ENCODE measurements around the gene SPEG. TPM values are rescaled to one million over a fixed set of nuclear protein-coding genes. Genes with fewer than 3 reads are reported as not detected.

The SPEG gene
- total RNA-seq = 10 to 100 TPM; 12.4 to 28.9 (median 17.7) TPM

DNA sequence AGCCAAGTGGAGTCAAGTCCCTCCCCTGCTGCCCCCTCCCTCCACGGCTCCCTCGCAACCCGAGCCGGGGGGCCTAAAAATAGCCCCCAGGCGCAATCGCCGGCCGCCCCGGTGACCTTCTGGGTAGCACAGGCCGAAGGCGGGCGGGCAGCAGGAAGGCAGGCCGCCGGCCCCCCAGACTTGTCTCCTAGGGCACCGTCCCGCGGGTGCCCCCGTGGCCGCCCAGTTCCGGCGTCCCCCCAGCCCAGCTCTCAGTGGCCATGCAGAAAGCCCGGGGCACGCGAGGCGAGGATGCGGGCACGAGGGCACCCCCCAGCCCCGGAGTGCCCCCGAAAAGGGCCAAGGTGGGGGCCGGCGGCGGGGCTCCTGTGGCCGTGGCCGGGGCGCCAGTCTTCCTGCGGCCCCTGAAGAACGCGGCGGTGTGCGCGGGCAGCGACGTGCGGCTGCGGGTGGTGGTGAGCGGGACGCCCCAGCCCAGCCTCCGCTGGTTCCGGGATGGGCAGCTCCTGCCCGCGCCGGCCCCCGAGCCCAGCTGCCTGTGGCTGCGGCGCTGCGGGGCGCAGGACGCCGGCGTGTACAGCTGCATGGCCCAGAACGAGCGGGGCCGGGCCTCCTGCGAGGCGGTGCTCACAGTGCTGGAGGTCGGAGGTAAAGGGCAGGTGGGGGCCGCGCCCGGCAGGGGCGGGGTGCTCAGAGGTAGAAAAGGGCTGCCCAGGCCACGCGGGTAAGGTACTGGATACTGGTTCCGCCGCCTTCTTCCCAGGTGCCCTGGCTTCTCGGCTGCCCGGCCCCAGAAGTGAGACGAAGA lies at the start of gene SPEG:
Gene SPEG, plus strand, starts transcription at position 126 of the 808 bp plus-strand sequence. Its CDS starts 135 bp downstream, at position 261.
- DNase-seq (ENCODE audit: low spot score) (no peak), ATAC-seq (ENCODE audit: low FRiP score) (peak; percentile 47)
- TF ChIP-seq, protein P1, sequence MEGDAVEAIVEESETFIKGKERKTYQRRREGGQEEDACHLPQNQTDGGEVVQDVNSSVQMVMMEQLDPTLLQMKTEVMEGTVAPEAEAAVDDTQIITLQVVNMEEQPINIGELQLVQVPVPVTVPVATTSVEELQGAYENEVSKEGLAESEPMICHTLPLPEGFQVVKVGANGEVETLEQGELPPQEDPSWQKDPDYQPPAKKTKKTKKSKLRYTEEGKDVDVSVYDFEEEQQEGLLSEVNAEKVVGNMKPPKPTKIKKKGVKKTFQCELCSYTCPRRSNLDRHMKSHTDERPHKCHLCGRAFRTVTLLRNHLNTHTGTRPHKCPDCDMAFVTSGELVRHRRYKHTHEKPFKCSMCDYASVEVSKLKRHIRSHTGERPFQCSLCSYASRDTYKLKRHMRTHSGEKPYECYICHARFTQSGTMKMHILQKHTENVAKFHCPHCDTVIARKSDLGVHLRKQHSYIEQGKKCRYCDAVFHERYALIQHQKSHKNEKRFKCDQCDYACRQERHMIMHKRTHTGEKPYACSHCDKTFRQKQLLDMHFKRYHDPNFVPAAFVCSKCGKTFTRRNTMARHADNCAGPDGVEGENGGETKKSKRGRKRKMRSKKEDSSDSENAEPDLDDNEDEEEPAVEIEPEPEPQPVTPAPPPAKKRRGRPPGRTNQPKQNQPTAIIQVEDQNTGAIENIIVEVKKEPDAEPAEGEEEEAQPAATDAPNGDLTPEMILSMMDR (IDR thresholded peaks at IDR 0.05) = no peak

DNA sequence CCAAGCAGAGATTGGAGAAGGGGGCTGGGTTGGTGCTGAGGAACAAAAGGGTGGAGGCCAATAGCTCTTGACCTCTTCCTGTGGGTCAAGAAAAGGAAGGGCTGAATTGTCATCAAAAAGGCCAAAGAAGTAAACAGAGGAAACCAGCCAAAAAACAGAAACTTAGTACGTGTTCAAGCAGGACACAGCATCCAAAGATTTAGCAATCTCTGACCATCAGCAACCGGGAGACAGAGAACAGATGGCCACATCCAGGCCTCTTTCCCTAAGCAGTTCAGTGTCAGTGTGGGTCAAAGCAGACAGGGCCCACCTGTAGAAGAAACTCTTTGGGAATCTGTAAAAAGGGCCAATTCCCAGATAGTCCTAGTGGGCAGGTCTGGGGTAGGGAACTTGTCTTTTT lies 49.8 kb upstream of the SPEG start:
- TF ChIP-seq, protein P1 (IDR thresholded peaks at IDR 0.05) = no peak
- DNase-seq (ENCODE audit: low spot score) = no peak
- no peak for ATAC-seq (ENCODE audit: low FRiP score)

DNA sequence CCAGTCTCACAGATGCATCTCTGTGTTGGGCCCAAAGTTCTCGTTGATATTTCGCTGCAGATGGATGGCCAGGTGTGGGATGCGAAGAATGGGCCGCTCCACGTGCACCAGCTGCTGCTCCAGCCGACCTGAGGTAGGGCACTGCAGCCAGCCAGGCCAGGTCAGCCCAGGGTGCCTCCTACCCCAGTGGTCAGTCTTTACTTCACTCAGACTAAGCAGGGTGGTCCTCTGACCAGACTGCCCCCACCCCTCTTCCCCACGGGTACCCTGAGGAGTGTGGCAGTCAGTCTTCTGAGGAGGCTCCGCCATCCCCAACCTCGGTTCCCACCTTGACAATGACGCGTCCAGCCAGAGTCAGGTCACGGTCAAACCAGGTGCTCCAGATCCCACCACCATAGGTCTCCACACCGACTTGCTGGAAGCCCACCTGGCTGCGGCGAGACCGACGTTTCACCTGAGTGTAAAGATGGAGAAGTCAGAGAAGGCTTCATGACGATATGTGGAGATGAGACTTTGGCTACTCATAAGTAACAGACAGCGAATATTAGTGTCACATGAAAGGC lies 48.6 kb upstream of the SPEG start:
- TF ChIP-seq, protein P1 (IDR thresholded peaks at IDR 0.05) = no peak
- ATAC-seq (ENCODE audit: low FRiP score) = no peak

DNA sequence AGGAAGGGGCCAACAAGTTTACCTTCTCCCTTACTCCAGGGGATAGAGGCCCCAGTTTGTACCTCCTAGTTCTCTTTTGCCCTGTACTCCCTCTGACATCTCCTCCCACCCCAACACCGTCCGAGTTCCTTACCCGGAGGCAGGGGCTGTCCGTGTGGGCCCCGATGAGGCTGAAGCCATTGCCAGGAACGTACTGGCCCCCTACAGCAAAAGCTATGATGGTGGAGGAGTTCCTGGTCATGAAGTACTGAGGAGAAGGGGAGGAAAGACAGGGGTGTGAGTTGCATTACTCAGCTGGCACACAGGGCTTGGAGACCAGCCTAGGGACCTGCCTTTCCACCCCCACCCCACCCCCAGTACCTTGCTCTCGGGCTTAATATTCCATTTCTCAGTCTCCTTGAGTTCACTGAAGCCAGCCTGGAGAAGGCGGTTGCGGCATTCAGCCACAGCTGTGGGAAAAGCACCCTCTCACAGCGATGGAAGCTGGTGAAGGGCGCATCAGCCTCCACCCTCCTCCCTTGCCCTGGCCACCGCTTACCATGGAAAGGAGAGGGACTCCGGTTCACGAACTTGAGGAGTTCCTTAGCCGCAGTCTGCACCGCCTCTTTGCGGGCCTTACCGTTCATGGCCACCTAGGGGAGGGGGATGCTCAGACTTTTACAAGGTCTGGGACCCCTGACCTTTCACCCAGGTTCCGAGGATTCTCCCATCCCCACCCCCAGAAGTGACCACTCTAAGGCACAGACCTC lies 47.9 kb upstream of the SPEG start:
- no peak for DNase-seq (ENCODE audit: low spot score)
- ATAC-seq (ENCODE audit: low FRiP score) = no peak
- TF ChIP-seq, protein P1 (IDR thresholded peaks at IDR 0.05) = no peak

More for the DNA sequence above, 48.6 kb upstream of the SPEG start:
- no peak for DNase-seq (ENCODE audit: low spot score)

DNA sequence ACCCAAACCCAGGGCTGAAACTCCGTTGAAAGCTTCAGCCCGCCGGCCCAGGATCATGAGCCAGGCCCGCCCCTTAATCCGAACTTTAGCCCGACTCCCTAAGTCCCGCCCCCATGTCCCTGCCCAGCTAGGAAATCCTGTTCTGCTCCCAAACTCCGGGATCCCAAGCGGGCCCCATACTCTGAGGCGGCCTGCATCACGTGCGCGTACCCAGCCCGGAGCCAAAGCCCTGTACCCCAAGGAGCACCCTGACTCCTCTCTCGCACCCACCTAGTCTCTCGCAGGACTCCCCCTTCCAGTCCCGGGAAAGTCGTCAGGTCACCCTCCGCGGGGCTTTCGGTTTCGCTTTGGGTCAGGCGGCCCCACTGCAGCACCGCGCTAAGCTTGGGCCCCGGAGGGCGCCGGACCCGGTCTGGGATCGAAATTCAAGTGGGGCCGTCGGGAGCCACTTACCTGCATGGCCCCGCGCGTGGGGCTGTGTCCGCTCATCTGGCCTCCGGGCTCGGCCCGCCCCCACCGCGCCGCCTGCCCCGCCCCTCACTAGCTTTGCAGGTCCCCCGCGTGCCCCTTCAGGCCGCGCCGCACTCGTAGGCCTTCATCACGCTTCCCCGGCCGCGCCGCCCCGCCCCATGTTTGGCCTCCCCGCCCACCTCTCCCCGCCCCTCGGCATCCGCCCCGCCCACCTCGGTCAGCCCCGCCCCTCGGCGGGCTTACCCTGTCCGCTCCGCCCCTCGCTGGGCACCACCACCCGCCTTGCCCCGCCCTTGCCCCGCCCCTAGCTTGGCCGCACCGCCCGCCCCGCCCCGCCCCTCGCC lies 47.1 kb upstream of the SPEG start, which contains the start of gene DNPEP:
Gene DNPEP, minus strand, starts transcription at position 607 of the 815 bp plus-strand sequence. Its CDS starts 118 bp downstream, at position 489.
- DNase-seq (ENCODE audit: low spot score) = peak; percentile 82
- TF ChIP-seq, protein P1 (IDR thresholded peaks at IDR 0.05) = no peak
- peak; percentile 75 for ATAC-seq (ENCODE audit: low FRiP score)

DNA sequence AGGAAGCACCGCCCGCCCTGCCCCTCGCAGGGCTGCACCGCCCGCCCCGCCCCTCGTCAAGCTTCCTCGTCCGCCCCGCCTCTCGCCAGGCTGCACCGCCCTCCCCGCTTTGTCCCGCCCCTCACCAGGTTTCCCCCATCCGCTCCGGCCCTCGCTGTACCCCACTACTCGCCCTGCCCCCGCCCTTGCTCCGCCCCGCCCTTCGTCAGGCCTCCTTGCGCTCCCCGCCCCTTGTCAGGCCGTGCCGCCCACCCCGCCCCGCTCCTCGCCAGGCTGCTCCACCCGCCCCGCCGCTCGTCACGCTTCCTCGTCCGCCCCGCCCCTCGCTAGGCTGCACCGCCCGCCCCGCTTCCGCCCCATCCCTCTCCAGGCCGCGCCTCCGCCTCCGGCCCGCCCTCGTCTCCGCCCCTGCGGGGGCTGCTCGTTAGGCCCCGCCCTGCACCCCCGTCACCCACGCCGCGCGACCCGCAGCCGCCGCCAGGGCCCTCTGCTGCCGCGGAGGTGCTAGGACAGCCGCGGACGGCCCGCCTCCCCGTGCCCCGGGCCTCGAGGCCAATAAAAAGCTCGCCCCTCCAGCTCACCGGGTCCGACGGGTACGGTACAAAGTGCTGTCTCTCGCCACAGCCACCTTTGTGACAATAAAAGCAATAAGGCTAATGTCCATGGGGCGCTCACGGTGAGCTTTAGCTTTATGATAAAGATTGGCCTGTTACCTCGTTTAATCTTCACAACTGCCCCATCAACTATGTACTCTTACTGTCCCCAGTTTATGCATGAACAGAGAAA lies 46.3 kb upstream of the SPEG start:
- TF ChIP-seq, protein P1 (IDR thresholded peaks at IDR 0.05) = peak in 1 of 3 donors; percentile 6
- peak; percentile 90 for ATAC-seq (ENCODE audit: low FRiP score)
- DNase-seq (ENCODE audit: low spot score) = peak; percentile 92
